ENCODE measurements around the gene MAD2L1BP.
"Not testable (repeated sequence)": the region's sequence is repeated elsewhere in the genome, so short reads cannot be mapped to it uniquely, and the experiment has no call there.

The MAD2L1BP gene

DNA sequence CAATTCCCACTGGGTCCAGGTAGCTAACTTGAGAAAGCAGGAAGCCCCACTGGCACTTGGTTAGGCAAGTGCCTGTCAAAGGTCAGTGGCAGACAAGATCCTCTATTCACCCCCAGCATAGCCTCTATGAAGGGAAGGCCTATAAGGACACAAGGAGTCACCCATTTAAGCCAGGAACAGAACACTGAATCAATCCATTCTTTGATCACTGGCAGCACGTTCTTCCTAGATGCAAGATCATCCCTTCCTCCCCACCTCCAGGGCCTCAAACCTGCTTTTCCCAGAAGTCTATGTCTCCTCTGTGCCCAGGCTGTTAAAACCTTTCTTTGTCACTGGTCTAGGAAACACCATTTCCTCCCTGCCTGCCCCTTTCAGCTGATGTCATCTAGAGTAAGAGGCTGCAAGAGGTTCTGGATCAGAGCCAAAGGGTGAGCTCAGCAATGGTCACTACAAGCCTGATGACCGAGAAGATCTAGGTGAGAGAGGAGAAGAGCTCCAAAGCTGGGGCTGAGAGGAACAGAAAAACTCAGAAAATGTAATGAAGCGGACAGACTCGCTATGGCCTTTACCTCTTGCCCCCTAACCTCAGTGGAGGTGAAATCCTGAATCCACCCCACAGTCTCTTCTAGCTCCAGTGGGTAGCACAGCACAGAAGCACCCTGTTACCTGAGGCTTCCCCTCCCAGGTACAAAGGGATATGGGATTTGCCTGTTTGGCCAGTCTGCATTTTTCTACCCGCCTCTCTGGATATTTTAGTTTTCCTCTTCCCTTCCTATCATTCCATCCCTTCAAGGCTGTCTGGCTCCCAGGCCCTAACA is 8.4 kb upstream of the MAD2L1BP start:
- DNase-seq, result peak; percentile 98

- peak; percentile 36 for DNase-seq
Observed at GRCh38 chr6:43628393-43629103, 7.1 kb upstream of the MAD2L1BP start.

DNA sequence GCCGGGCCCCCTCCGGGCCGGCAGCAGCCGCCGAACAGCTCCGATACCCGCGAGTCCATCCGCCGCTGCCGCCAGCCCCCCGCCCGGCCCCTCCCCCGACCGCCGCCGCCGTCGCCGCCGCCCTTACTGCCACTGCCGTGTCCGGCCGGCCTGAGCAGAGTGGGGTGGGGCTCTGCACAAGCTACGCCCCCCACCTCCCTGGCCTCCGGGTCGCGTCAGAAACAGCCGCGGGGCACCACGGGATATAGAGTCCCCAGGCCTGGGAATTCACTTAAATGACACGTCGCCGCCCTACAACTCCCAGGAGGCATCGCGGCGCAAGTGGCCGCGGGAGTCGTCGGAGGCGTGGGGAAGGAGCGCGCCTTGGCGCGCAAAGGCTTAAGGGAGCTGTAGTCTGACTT is 6.5 kb upstream of the MAD2L1BP start, which contains the start of gene GTPBP2:
TSS of gene GTPBP2 (minus strand) at position 161 of the 401 bp plus-strand sequence. CDS start at position 59, 102 bp downstream.
- DNase-seq, result peak; percentile 100

GRCh38 chr6:43629505-43630300 is 5.9 kb upstream of the MAD2L1BP start:
- DNase-seq, result peak; percentile 99

GRCh38 chr6:43630980-43631619 is 4.5 kb upstream of the MAD2L1BP start:
- no peak for DNase-seq

DNA sequence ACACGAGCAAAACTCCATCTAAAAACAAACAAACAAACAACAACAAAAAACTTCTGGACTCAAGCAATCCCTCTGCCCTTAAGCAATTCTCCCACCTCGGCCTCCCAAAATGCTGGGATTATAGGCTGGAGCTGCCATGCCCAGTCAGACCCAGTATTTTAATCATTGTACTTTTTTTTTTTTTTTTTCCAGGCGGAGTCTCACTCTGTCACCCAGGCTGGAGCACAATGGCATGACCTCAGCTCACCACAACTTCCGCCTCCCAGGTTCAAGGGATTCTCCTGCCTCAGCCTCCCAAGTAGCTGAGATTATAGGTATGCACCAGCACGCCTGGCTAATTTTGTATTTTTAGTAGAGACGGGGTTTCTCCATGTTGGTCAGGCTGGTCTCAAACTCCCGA is 2.6 kb upstream of the MAD2L1BP start:
- not testable (repeated sequence) for DNase-seq

DNA sequence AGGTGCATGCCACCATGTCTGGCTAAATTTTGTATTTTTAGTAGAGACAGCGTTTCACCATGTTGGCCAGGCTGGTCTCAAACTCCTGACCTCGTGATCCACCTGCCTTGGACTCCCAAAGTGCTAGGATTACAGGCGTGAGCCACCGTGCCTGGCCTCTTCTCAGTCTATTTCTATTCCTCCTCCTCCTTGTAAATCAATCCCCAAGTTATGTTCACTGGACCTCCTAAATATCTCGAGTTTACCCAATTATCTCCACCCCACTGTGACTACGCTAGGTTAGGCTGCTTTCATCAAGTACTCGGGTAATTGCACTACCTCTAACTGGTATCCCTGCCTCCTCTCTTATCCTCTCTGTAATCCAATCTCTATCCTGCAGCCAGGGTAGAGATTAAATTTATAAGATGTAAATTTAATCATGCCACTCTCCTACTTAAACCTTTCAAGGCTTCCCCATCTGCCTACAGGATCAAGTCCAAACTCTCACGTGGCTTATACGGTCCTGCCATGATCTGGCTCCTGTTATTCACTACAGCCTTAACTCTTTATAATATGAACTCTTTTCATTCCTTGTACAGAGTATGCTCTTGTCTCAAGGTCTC is 837 bp upstream of the MAD2L1BP start:
- no peak for DNase-seq

DNA sequence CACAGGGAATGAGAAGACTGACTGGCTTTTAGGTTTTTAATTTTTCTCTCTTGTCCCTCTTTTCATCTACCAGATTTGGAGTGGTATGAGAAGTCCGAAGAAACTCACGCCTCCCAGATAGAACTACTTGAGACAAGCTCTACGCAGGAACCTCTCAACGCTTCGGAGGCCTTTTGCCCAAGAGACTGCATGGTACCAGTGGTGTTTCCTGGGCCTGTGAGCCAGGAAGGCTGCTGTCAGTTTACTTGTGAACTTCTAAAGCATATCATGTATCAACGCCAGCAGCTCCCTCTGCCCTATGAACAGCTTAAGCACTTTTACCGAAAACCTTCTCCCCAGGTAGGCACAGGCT is 644 bp downstream of the MAD2L1BP start:
- peak; percentile 14 for DNase-seq

- peak; percentile 60 for DNase-seq
Observed at GRCh38 chr6:43639984-43640800, 4.6 kb downstream of the MAD2L1BP start.

GRCh38 chr6:43644940-43645612 is 9.4 kb downstream of the MAD2L1BP start, which contains the start of gene RSPH9:
RSPH9 (plus strand) TSS chr6:43645036; CDS start chr6:43645099, 63 bp downstream.
- DNase-seq, result peak; percentile 64

DNA sequence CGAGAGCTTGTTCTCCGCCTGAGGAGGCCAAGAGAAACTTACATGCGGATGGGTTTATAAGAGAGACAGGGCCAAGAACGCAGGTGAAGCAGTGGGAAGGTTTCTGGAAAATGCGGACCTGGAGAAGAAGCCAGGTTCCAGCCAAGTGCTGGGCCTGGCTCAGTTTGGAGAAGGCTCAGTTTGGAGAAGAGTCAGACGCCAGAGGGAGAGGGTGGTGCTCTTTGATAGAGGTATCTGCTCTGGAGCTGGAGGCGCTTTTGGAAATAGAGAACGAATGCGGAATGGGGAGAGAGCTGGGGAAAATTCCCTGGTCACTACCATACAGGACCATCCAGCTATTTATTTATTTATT is 9.9 kb downstream of the MAD2L1BP start:
- DNase-seq, result no peak

DNA sequence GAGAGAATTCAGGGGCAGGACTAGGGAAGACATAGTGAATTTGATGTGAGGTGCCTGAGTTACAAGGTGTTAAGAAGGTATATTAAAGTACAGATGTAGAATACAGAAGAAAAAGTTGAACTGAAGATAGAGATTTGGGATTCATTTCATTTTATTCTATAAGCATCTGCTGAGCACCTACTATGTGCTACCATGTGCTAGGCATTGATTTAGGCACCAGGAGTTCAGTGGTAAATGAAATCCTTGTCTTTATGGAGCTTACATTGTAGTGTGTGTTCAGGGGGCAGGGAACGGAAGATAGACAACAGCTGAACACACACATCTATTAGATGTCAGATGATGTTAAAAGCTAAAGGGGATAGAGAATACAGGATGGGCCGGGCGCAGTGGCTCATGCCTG is 12.0 kb downstream of the MAD2L1BP start:
- DNase-seq, result no peak

- DNase-seq, result no peak
Observed at GRCh38 chr6:43648248-43648647, 12.6 kb downstream of the MAD2L1BP start.

DNA sequence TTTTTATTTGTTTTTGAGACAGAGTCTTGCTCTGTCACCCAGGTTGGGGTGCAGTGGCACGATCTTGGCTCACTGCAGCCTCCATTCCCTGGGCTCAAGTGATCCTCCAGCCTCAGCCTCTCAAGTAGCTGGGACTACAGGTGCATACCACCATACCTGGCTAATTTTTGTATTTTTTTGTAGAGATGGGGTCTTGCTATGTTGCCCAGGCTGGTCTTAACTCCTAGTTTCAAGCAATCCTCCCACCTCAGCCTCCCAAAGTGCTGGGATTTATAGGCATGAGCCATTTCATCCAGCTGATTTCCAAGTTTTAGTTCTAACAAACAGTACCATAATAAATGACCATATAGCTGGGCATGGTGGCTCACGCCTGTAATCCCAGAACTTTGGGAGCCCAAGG is 17.2 kb downstream of the MAD2L1BP start:
- DNase-seq, result not testable (repeated sequence)

- DNase-seq, result no peak
Observed at GRCh38 chr6:43657221-43657802, 21.7 kb downstream of the MAD2L1BP start.

DNA sequence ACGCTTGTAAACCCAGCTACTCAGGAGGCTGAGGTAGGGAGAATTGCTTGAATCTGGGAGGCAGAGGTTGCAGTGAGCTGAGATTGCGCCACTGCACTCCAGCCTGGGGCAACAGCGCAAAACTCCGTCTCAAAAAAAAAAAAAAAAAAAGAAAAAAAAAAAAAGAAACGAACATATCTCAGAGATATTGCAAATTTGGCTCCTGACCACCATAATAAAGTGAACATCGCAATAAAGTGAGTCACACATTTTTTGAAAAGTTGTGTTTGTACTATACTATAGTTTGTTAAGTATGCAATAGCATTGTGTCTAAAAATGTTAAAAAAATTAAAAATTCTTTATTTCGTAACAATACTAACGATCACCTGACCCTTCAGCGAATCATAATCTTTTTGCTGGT is 22.5 kb downstream of the MAD2L1BP start:
- no peak for DNase-seq

DNA sequence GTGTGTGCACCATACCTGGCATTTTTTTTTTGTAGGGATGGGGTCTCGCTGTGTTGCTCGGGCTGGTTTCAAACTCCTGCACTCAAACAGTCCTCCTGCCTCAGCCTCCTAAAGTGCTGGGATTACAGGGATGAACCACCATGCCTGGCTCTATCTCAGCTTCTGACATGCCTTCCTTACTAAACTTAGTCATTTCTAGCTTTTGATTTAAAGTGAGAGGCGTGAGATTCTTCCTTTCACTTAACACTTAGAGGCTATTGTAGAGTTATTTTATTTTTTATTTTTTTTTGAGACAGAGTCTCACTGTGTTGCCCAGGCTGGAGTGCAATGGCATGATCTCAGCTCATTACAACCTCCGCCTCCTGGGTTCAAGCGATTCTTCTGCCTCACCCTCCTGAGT is 27.3 kb downstream of the MAD2L1BP start:
- DNase-seq, result not testable (repeated sequence)

- no peak for DNase-seq
Observed at GRCh38 chr6:43665376-43665775, 29.7 kb downstream of the MAD2L1BP start.

- no peak for DNase-seq
Observed at GRCh38 chr6:43666196-43666920, 30.7 kb downstream of the MAD2L1BP start.

Data from inflammatory macrophage treated with lipopolysaccharide for 4 hours (primary cell).